HG03575 (cell line): ENCODE data around the gene RAVER1.
"Not testable (repeated sequence)": the region's sequence is repeated elsewhere in the genome, so short reads cannot be mapped to it uniquely, and the experiment has no call there.

Source experiments
- ATAC-seq: cut with Tn5 transposase; IDR thresholded peaks from one replicate; pipeline ENCODE4 v1.9.1; 2021; ENCODE audit not compliant: unreplicated experiment, insufficient number of reproducible peaks, low FRiP score; ENCODE audit errors: extremely low read depth

The RAVER1 gene

DNA sequence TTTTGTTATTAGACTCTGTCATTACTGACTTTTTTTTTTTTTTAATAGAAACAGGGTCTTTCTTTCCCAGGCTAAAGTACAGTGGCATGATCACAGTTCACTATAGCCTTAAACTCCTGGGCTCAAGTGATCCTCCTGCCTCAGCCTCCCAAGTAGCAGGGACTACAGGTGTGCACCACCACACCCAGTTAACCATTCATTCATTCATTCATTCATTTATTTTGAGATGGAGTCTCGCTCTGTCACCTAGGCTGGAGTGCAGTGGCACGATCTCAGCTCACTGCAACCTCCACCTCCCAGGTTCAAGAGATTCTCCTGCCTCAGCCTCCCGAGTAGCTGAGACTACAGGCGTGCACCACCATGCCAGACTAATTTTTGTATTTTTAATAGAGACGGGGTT lies 51.3 kb downstream of the RAVER1 start:
- not testable (repeated sequence) for ATAC-seq

DNA sequence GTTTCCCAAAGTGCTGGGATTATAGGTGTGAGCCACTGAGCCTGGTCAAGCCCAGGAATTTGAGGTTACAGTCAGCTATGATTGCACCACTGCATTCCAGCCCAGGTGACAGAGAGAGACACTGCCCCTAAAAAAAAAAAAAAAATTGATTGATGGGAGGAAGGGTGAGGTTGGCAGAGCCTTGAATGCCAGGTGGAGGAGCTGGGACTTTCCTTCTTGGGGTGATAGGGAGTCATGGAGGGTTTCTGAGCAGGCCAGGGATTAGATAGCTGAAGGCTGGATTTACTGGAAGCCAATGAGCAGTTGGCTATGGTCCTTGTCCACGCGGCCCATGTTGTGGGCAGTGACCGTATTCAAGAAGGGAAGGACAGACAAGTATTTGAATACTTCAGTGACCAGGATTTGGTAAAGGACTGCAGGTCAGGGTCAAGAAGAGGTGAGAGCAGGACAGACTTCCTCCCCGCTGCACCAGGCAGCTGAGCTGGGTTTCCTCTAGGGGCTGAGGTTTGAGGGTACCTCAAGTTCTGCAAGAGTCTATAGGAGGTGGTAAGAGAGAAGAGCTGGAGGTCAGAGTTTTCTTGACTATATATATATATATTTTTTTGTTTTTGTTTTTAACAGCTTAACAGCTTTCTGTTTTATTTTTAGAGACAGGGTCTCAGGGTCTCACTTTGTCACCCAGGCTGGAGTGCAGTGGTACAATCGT lies 53.4 kb downstream of the RAVER1 start:
- no peak for ATAC-seq

DNA sequence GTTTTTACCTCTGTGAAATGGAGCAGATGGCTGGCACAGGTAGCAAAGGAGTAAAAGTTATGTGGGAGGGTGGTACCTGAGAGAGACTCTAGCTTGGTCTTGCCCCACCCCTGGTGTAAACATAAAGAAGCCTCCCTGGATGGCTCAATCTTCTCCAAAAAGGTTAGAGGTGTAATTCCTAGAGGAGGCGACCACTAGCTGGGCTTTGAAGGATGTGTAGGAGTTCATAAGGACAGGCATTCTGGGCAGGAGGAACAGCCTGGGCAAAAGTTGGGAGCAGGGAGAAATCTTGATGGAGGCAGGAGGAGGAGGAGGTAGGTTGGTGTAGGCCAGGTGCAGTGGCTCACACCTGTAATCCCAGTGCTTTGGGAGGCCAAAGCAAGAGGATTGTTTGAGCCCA lies 54.4 kb downstream of the RAVER1 start:
- no peak for ATAC-seq

- ATAC-seq: no peak
Measured at GRCh38 chr19:10277795-10278589, 55.3 kb downstream of the RAVER1 start.

DNA sequence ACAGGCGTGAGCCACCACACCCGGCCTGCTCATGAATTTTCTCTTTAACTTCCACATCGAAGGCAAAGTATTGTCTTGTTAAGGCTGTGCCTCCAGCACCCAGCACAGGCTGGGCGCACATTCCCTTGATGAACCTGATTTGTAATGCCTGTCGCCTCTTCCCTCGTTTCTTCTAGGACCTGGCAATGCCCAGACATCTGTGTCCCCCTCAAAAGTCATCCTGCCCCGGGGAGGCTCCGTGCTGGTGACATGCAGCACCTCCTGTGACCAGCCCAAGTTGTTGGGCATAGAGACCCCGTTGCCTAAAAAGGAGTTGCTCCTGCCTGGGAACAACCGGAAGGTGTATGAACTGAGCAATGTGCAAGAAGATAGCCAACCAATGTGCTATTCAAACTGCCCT lies 58.7 kb downstream of the RAVER1 start:
- no peak for ATAC-seq

- ATAC-seq: no peak
Measured at GRCh38 chr19:10271543-10272086, 61.7 kb downstream of the RAVER1 start.

- no peak for ATAC-seq
Measured at GRCh38 chr19:10270616-10271394, 62.5 kb downstream of the RAVER1 start, which contains the start of gene ICAM1. TSS of gene ICAM1 (plus strand) at chr19:10271120. CDS start at chr19:10271160, 40 bp downstream.

GRCh38 chr19:10270180-10270615 lies 63.1 kb downstream of the RAVER1 start:
- no peak for ATAC-seq

DNA sequence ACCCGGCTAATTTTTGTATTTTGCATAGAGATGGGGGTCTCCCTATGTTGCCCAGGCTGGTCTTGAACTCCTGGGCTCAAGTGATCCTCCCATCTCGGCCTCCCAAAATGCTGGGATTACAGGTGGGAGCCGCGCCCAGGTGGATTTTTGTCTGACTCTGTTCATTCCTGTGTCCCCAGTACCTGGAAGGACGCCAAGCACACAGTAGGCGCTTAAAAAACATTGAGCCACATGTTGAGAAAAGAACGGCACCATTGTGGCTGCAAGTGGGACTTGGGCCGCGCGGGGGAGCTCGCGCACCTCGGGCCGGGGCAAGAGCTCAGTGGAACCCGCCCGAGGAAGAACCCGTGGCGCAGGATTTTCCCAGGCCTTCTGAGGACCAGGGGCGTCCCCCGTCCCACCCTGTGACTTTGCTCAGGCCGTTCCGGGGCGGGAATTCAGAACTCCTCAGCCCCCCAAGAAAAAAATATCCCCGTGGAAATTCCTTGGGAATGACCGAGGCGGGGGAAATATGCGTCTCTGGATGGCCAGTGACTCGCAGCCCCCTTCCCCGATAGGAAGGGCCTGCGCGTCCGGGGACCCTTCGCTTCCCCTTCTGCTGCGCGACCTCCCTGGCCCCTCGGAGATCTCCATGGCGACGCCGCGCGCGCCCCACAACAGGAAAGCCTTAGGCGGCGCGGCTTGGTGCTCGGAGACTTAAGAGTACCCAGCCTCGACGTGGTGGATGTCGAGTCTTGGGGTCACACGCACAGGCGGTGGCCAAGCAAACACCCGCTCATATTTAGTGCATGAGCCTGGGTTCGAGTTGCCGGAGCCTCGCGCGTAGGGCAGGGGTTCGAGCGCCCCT lies 63.8 kb downstream of the RAVER1 start:
- ATAC-seq: no peak

DNA sequence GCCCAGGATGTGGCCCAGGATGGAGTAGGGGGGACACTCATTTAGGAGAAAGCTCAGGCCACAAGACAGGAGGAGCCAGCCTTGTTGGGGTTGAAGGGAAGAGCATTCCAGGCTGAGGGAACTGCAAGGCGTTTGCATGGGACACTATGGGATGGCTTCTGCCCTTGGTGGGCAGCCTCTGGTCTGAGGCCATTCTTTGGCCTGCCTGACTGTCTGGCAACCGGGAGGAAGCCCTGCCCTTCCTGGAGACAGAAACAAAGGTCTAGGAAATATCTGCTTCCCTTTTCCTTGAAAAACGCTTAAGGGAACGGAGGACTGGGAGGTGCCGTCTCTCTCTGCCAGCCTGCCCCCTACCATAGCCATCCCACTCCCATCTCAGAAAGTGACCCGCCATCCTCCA lies 65.3 kb downstream of the RAVER1 start:
- ATAC-seq: no peak

DNA sequence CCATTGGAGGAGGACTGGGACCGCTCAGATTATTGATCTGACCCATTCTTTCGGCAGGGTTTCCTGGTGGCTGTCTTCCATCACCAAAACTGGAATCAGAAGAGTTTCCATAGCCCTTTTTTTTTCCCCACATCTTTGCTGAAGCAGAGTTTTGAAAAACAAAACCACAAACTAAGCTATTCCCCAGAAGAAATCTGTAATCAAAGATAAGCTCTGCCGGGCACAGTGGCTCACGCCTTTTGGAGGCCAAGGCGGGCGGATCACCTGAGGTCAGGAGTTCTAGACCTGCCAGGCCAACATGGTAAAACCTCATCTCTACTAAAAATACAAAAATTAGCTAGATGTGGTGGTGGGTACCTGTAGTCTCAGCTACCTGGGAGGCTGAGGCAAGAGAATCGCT lies 66.6 kb downstream of the RAVER1 start:
- ATAC-seq: no peak
